ENCODE results near the gene RPS6KL1. TPM values are rescaled to one million over a fixed set of nuclear protein-coding genes. Genes with fewer than 3 reads are reported as not detected.

Gene RPS6KL1
- total and polyA plus RNA-seq, 4 donors: 1.1 to 5.9 (median 3.8) TPM

GRCh38 chr14:74896400-74896799 lies 26.7 kb downstream of the RPS6KL1 start:
- Histone ChIP-seq H3K36me3 (ENCODE audit: control insufficient read depth in 4 of 4, insufficient read depth in 3 of 4, low read depth in 1 of 4, low read length in 3 of 4) (peaks cover 10 to 86% (median 67%) of the 10 kb centered on the region in 4 donors), H3K9ac (ENCODE audit: low read depth in 1 of 2, low read length in 2 of 2) (no peak overlapping the region), H3K9me3 (ENCODE audit: control insufficient read depth in 4 of 4, low read length in 3 of 4) (no peaks in the 10 kb centered on the region), H3K4me3 (ENCODE audit: low read depth in 1 of 3, low read length in 3 of 3) (no peak overlapping the region), H3K27ac (ENCODE audit: low read depth in 1 of 2, low read length in 2 of 2) (no peak overlapping the region), H3K27me3 (ENCODE audit: control insufficient read depth in 4 of 4, insufficient read depth in 4 of 4, low read length in 3 of 4) (no peaks in the 10 kb centered on the region), H3K4me1 (ENCODE audit: control insufficient read depth in 4 of 4, insufficient read depth in 4 of 4, low read length in 3 of 4) (peaks cover 4 to 21% (median 12%) of the 10 kb centered on the region in 4 donors)
- no peak for DNase-seq (ENCODE audit: low spot score)
- 91% methylated on average over 3 of the region's 3 CpGs for WGBS
- TF ChIP-seq NR2F2 (IDR thresholded peaks at IDR 0.05): no peak
- TF ChIP-seq YY1 (IDR thresholded peaks at IDR 0.05): no peak
- TF ChIP-seq SP1 (IDR thresholded peaks at IDR 0.05): no peak

DNA sequence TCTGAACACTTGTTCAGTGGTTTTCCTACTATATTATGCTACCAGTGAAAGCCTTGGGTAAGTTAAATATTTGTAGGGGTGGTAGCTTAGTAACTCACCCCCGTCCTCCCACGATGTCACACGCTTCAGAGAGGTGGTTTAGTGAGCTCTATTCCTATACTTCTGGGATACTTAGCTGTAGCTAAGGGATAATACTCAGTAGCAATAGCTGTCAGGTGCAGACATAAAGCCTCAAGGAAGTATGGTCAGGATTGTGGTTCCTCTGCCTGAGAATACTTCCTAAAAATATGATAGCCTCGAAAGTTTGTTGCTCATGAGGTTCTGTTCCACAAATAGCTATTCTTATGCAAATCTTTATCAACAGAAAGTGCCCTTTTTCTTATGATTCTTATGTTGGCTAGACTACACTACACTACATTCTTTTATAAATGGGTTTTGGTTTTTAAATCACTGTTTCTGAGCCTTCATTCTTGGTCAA lies 29.4 kb downstream of the RPS6KL1 start:
- Histone ChIP-seq H3K4me1 (ENCODE audit: control insufficient read depth in 4 of 4, insufficient read depth in 4 of 4, low read length in 3 of 4) (peaks cover 4 to 20% (median 8%) of the 10 kb centered on the region in 4 donors), H3K27me3 (ENCODE audit: control insufficient read depth in 4 of 4, insufficient read depth in 4 of 4, low read length in 3 of 4) (no peaks in the 10 kb centered on the region), H3K9me3 (ENCODE audit: control insufficient read depth in 4 of 4, low read length in 3 of 4) (no peaks in the 10 kb centered on the region), H3K27ac (ENCODE audit: low read depth in 1 of 2, low read length in 2 of 2) (no peak overlapping the region), H3K4me3 (ENCODE audit: low read depth in 1 of 3, low read length in 3 of 3) (no peak overlapping the region), H3K9ac (ENCODE audit: low read depth in 1 of 2, low read length in 2 of 2) (no peak overlapping the region), H3K36me3 (ENCODE audit: control insufficient read depth in 4 of 4, insufficient read depth in 3 of 4, low read depth in 1 of 4, low read length in 3 of 4) (peaks cover 6 to 74% (median 56%) of the 10 kb centered on the region in 4 donors)
- DNase-seq (ENCODE audit: low spot score): no peak
- TF ChIP-seq ZBTB33 (IDR thresholded peaks at IDR 0.05): no peak
- TF ChIP-seq HNF4G (IDR thresholded peaks at IDR 0.05): no peak
- TF ChIP-seq FOXA1 (IDR thresholded peaks at IDR 0.05): no peak
- no peak for TF ChIP-seq SP1 (IDR thresholded peaks at IDR 0.05)
- no peak for TF ChIP-seq GABPA (IDR thresholded peaks at IDR 0.05 in 1 of 2, conservative IDR thresholded peaks at IDR 0.05 in 1 of 2)
- no peak for TF ChIP-seq FOXA2 (IDR thresholded peaks at IDR 0.05)
- TF ChIP-seq RXRA (IDR thresholded peaks at IDR 0.05): no peak
- TF ChIP-seq NR2F2 (IDR thresholded peaks at IDR 0.05): no peak
- no peak for TF ChIP-seq HNF4A (conservative IDR thresholded peaks at IDR 0.05)
- no peak for TF ChIP-seq YY1 (IDR thresholded peaks at IDR 0.05)
- TF ChIP-seq JUND (IDR thresholded peaks at IDR 0.05): no peak
- no peak for TF ChIP-seq TAF1 (conservative IDR thresholded peaks at IDR 0.05)
- TF ChIP-seq, protein P1, sequence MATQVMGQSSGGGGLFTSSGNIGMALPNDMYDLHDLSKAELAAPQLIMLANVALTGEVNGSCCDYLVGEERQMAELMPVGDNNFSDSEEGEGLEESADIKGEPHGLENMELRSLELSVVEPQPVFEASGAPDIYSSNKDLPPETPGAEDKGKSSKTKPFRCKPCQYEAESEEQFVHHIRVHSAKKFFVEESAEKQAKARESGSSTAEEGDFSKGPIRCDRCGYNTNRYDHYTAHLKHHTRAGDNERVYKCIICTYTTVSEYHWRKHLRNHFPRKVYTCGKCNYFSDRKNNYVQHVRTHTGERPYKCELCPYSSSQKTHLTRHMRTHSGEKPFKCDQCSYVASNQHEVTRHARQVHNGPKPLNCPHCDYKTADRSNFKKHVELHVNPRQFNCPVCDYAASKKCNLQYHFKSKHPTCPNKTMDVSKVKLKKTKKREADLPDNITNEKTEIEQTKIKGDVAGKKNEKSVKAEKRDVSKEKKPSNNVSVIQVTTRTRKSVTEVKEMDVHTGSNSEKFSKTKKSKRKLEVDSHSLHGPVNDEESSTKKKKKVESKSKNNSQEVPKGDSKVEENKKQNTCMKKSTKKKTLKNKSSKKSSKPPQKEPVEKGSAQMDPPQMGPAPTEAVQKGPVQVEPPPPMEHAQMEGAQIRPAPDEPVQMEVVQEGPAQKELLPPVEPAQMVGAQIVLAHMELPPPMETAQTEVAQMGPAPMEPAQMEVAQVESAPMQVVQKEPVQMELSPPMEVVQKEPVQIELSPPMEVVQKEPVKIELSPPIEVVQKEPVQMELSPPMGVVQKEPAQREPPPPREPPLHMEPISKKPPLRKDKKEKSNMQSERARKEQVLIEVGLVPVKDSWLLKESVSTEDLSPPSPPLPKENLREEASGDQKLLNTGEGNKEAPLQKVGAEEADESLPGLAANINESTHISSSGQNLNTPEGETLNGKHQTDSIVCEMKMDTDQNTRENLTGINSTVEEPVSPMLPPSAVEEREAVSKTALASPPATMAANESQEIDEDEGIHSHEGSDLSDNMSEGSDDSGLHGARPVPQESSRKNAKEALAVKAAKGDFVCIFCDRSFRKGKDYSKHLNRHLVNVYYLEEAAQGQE (IDR thresholded peaks at IDR 0.05): no peak
- TF ChIP-seq, protein P2, sequence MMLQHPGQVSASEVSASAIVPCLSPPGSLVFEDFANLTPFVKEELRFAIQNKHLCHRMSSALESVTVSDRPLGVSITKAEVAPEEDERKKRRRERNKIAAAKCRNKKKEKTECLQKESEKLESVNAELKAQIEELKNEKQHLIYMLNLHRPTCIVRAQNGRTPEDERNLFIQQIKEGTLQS (IDR thresholded peaks at IDR 0.05): no peak
- WGBS: 66% methylated on average over 4 of the region's 4 CpGs
